Amniotic stem cell (primary cell): Measurements from ENCODE around the gene GDI2.
"Not testable (repeated sequence)": the region's sequence is repeated elsewhere in the genome, so short reads cannot be mapped to it uniquely, and the experiment has no call there.

Experiments
- DNase-seq: peaks from one replicate; lab custom pipeline; 2025; lab: John Stamatoyannopoulos, UW

GDI2 gene

GRCh38 chr10:5827841-5828240 lies 14.6 kb upstream of the GDI2 start:
- DNase-seq = no peak

DNA sequence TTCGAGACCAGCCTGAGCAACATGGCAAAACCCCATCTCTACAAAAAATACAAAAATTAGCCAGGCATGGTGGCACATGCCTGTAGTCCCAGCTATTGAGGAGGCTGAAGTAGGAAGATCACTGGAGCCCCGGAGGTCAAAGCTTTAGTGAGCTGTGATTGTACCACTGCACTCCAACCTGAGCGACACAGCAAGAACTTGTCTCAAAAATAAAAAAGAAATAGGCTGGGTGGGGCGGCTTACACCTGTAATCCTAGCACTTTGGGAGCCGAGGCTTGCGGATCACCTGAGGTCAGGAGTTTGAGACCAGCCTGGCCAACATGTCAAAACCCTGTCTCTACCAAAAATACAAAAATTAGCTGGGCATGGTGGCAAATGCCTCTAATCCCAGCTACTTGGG lies 13.3 kb upstream of the GDI2 start:
- not testable (repeated sequence) for DNase-seq

DNA sequence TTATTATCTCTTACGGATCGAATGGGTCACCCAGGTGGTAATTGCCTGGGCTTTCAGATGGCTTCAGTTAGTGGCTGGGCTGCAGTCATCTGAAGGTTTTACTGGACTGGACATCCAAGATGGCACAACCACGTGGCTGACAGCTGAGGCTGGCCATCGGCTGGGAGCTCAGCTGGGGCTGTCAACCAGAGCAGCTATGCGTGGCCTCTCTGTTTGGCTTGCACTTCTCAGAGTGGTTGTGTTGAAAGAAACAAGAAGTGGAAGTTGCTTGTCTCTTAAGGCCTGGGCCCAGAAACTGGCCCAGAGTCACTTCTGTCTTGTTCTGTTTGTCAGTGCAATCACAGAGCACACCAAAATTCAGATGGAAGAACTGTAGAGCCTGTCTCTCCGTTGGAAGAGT lies 5.7 kb upstream of the GDI2 start:
- DNase-seq = no peak

GRCh38 chr10:5818048-5818331 lies 4.8 kb upstream of the GDI2 start:
- DNase-seq = no peak

- DNase-seq = no peak
Observed at GRCh38 chr10:5817322-5818047, 4.3 kb upstream of the GDI2 start.

DNA sequence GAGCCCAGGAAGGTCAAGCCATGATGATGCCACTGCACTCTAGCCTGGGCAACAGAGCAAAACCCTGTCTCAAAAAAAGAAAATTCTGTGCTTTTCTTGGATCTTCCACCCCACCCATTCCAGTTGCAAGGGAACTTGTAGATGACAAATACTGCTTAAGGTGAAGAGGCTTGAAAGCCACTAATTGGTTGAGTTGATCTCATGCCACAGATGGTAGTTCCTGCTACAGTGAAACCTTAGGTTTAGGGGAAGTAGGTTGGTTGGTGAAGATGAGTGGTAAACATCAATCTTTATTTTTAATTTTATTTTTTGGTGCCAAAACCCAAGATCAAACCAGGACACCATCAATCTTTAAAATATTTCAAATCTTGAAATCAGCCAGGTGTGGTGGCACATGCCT lies 2.9 kb upstream of the GDI2 start:
- no peak for DNase-seq

GRCh38 chr10:5814110-5815107 lies 1.2 kb upstream of the GDI2 start:
- no peak for DNase-seq

DNA sequence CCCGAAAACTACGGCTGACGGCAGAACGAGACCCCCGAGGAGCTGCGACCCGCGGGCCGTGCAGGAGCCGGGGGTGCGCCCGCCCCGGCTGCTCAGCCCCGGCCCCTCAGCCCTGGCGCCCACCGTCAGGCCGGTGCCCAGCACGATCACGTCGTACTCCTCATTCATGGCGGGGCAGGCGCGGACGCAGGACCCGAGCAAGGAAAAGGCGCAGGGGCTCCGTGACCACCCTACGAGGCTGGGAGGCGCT lies 218 bp downstream of the GDI2 start:
- DNase-seq = no peak

DNA sequence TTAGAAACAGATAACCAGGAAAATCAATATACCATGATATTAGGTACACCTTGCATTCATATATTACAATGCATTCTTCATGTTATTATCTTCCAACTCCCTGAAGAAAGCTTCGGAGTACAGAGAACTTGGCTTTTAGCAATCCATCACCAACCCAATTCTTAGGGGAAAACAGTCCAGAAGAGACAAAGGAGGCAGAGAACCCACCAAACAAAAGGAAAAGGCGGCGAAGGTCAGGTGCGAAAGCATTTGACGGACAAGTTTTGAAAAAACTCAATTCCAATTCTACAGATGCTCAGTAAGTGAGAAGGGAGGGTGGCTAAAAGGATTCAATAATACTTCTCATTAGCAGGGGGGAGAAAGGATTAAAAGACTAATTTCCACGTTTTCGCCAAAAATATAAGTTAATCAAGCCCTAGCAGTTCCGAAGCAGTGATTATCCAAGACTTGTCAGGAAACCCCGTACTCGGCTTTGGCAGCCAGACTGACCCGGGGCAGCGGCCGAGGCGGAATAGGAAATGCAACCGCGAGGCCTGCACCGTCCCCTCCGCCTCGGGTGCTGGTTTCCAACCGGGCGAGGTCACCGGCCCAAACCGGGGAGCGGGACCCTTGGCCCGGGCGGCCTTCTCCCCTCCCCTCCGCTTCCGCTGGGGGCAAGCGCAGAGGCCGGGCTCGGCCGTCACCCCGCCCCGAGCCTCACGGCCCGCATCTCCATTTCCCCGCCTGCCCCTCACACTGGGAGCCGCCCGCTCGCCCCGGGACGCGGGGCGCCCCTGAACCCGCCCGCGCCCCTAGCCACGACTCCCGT lies 747 bp downstream of the GDI2 start:
- no peak for DNase-seq

- peak; percentile 7 for DNase-seq
Observed at GRCh38 chr10:5811387-5811821, 1.8 kb downstream of the GDI2 start.

GRCh38 chr10:5810225-5810624 lies 3.0 kb downstream of the GDI2 start:
- no peak for DNase-seq

DNA sequence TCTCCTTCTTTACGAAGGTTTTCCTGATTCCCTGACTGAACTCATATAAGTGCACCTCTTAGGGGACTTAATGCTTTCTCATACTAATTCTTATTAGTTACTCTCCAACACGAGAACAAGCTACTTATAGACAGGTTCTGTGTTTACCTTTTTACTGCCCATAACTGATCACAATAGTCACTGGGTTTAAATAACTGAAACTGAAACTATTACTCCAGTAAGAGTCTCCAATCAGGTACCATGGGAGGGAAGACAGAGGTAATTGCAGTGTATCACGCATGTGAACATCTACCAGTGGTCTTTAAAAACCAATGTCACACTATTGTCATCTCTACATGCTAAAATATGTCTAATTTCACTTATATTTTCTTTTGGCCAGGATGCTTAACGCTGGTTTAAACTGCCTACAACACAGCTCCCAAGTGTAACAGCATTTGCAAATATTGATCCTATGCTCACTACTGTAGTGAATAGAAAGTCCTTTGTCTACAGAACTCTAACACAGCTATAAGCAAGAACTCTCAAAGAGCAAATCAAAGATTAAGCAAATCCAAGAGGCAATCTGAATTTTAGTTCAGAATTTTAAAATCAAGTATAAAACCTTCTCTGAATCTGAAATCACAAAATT lies 3.6 kb downstream of the GDI2 start:
- no peak for DNase-seq

DNA sequence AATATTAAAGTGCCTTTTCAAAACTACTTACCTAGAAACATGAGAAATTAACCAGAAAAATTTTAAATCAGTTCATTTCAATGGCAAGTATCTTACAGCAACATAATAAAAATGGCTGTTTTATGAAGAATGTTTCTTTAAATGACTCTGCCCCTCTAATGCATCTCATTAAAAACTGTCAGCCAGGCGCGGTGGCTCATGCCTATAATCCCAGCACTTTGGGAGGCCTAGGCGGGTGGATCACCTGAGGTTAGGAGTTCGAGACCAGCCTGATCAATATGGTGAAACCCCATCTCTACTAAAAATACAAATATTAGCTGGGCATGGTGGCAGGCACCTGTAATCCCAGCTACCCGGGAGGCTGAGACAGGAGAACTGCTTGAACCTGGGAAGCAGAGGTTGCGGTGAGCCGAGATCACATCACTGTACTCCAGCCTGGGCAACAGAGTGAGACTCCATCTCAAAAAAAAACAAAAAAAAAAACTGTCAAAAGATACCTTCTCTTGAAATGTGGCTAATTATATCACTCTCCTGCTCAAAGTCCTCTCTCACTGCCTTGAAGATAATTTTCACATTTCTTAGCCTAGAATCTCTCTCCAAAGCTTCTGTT lies 4.3 kb downstream of the GDI2 start:
- not testable (repeated sequence) for DNase-seq

DNA sequence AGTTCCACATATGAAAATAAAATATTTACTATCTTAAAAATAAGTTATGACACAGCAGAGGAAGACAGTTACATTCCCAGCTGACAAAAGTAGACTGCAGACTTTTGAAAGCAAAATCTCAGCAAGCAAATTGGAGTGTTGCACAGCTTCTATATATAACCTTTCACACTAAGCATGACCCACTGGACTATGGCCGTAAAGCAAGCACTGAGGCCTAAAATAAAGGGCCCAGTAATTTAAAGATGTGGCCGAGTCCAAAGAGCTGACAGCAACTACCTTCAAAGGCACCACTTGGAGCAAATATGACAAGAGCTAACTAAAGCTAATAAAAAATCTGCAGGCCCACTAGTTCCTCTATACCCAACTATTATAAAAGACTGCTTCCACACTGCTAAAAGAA lies 6.5 kb downstream of the GDI2 start:
- DNase-seq = no peak

DNA sequence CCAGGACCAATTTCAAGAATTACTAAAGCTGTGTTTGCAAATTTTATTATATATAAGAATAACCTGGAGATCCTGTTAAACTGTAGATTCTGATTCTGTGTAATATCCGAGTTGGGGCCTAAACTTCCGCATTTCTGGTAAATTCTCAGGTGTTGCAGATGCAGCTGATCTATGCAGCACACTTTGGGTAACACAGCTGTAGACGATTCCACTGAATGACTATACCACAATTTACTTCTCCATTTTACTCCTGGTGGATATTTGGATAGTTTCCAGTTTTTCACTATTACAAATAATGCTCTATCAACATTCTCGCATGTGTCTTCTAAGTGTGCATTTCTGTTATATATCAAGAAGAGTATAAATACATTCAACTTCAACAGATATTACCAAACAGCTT lies 7.5 kb downstream of the GDI2 start:
- no peak for DNase-seq

DNA sequence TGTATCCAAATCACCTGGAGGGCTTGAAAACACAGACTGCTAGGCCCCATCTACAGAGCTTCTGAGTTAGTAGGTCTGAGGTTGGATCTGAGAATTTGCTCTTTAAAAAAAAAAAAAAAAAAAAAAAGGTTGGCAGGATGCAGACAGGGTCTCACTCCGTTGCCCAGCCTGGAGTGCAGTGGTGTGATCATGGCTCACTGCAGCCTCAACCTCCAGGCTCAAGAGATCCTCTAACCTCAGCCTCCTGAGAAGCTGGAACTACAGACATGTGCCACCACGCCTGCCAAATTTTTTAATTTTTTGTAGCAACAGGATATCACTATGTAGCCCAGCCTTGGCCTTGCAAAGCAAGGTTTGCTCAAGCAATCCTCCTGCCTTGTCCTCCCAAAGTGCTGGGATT lies 8.0 kb downstream of the GDI2 start:
- no peak for DNase-seq

DNA sequence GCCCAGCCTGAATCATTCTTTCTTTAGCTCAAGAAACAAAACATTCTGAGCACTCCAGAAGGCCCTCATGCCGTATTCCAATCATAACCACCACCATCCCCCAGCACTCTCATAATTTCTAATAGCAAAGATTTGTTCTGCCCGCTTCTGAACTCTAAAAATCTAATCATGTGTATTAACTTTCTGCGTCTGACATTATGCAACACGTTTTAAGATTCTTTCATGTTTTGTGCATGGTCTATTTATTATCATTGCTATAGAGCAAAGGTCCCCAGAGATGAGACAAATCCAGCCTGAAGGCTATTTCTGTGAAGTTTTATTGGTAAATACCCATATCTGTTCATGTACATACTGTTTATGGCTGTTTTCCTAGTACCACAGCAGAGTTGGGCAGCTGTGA lies 8.8 kb downstream of the GDI2 start:
- DNase-seq = no peak

GRCh38 chr10:5800782-5801181 lies 12.5 kb downstream of the GDI2 start:
- no peak for DNase-seq

DNA sequence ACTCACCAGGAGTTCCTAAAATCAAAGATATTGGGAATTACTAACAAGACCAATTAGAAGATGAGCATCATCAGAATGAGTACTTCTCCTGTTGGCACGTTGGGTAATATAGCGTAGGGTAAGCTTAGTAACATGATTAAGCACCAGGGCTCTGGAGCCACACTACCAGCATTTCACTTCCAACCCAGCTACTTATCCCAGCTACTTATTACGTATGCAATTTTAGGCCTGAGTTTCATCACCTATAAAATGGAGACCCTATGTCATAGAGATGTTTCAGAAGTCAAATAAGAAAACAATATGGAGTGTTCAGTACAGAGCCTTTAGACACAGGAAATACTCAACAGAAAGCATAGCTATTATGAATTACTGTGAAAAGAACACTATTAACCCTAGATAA lies 19.0 kb downstream of the GDI2 start:
- DNase-seq = no peak

DNA sequence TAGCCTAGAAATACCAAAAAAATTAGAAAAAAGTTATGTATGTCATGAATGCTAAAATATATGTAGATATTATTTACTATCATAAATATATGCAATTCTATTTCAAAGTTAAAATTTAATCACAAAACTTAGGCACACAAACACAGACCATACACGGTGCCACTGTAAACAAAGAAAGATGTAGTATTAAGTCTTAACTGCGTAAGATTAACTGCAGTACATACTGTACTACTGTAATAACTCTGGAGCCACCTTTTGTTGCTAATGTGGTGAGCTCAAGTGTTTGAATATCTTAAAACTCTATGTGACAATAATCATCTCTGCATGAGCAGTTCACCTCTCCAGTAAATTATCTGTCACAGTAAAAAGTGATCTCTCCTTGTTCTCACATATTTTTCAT lies 23.6 kb downstream of the GDI2 start:
- DNase-seq = no peak

DNA sequence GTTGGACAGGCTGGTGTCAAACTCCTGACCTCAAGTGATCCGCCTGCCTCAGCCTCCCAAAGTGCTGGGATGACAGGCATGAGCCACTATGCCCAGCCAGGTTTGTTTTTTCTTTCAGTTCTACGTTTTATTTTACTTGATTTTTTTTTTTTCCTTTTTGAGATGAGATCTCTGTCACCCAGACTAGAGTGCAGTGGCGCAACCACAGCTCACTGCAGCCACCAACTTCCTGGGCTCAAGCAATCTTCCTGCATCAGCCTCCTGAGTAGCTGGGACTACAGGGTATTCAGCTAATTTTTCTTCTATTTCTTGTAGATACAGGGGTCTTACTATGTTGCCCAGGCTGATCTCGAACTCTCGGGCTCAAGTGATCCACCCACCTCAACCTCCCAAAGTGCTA lies 24.3 kb downstream of the GDI2 start:
- no peak for DNase-seq

- DNase-seq = no peak
Observed at GRCh38 chr10:5783300-5783699, 29.9 kb downstream of the GDI2 start.
